ENCODE measurements around the gene IFT27. TPM values are rescaled to one million over a fixed set of nuclear protein-coding genes. Genes with fewer than 3 reads are reported as not detected.
A peak's percentile ranks its signal among the peaks of the same experiment; 100 is the strongest.

Gene IFT27
- total RNA-seq, 4 donors from 2014 or later = 19.7 to 27.7 (median 22.8) TPM

DNA sequence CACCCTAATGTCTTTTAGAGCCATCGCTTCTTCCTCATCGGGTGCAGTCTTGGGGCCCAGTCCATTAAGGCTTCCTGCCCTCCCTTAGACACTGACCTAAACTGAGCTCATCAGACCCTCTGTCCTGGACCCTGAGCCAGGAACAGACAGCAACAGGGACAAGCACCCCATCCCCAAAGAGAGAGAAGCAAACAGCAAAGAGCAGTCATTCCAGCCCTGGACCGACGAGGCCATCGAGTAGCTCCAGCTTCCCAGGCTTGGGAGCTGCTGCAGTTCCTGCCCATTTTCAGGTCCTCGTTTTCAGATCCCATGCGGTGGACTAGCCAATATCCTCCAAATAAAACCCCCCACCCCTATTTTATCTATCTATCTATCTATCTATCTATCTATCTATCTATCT lies 46.6 kb downstream of the IFT27 start:
- TF ChIP-seq, protein P1, sequence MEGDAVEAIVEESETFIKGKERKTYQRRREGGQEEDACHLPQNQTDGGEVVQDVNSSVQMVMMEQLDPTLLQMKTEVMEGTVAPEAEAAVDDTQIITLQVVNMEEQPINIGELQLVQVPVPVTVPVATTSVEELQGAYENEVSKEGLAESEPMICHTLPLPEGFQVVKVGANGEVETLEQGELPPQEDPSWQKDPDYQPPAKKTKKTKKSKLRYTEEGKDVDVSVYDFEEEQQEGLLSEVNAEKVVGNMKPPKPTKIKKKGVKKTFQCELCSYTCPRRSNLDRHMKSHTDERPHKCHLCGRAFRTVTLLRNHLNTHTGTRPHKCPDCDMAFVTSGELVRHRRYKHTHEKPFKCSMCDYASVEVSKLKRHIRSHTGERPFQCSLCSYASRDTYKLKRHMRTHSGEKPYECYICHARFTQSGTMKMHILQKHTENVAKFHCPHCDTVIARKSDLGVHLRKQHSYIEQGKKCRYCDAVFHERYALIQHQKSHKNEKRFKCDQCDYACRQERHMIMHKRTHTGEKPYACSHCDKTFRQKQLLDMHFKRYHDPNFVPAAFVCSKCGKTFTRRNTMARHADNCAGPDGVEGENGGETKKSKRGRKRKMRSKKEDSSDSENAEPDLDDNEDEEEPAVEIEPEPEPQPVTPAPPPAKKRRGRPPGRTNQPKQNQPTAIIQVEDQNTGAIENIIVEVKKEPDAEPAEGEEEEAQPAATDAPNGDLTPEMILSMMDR (IDR thresholded peaks at IDR 0.05) = no peak
- TF ChIP-seq POLR2A (IDR thresholded peaks at IDR 0.05) = no peak
- H3K4me1 ChIP-seq = no peaks in the 10 kb centered on the region
- H3K4me3 ChIP-seq = no peak overlapping the region
- H3K36me3 ChIP-seq = no peaks in the 10 kb centered on the region
- peak in 2 of 3 donors; percentile 8 to 26 for DNase-seq
- no peaks in the 10 kb centered on the region for H3K9me3 ChIP-seq
- H3K27ac ChIP-seq = no peak overlapping the region
- H3K27me3 ChIP-seq = no peaks in the 10 kb centered on the region

DNA sequence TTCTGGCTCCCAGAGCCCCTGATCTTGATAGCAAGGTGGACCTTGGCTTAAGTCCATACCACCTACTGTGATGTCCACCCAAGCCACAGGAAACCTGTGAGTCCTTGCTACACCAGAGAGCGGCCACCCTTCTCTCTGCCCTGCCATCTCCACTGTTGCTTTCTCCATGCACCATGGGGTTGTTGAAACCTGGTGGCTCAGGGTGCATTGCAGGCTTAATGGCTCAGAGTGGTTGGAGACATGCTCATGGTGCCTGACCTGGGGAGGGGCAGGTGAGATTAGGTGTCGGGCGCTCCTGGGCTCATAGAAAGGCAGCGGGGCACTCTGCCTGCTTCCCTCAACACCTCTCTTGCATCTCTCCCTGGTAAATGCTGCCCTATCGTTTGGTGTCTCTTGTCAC lies 47.4 kb downstream of the IFT27 start:
- no peaks in the 10 kb centered on the region for H3K9me3 ChIP-seq
- peak in 1 of 3 donors; percentile 37 for DNase-seq
- no peaks in the 10 kb centered on the region for H3K27me3 ChIP-seq
- TF ChIP-seq POLR2A (IDR thresholded peaks at IDR 0.05) = no peak
- TF ChIP-seq, protein P1 (IDR thresholded peaks at IDR 0.05) = no peak
- H3K4me1 ChIP-seq = no peaks in the 10 kb centered on the region
- no peaks in the 10 kb centered on the region for H3K36me3 ChIP-seq
- no peak overlapping the region for H3K27ac ChIP-seq
- H3K4me3 ChIP-seq = no peak overlapping the region

DNA sequence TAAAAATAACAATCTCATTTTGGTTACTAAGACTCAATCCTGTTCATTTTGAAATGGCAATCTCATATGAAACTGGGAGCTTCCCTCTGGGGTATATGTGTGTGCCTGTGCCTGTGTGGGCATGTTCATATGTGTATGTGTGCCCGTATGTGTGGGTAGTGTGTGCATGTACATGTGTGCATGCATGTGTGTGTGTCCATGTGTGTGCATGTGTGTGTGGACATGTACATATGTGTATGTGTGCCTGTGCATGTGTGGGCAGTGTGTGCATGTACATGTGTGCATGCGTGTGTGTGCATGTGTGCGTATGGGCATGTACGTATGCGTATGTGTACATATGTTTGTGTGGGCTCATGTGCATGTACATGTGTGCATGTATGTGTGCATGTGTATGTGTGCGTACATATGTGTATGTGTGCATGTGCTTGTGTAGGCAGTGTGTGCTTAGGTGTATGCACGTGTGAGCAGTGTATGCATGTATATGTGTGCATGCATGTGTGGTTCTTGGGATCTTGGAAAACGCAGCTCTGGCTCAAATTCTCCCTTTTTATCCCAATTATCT lies 47.9 kb downstream of the IFT27 start:
- DNase-seq = peak in 1 of 3 donors; percentile 9
- Histone ChIP-seq H3K27ac (no peak overlapping the region), H3K27me3 (no peaks in the 10 kb centered on the region), H3K9me3 (no peaks in the 10 kb centered on the region), H3K36me3 (no peaks in the 10 kb centered on the region), H3K4me3 (no peak overlapping the region), H3K4me1 (no peaks in the 10 kb centered on the region)
- TF ChIP-seq, protein P1 (IDR thresholded peaks at IDR 0.05) = no peak
- TF ChIP-seq POLR2A (IDR thresholded peaks at IDR 0.05) = no peak

DNA sequence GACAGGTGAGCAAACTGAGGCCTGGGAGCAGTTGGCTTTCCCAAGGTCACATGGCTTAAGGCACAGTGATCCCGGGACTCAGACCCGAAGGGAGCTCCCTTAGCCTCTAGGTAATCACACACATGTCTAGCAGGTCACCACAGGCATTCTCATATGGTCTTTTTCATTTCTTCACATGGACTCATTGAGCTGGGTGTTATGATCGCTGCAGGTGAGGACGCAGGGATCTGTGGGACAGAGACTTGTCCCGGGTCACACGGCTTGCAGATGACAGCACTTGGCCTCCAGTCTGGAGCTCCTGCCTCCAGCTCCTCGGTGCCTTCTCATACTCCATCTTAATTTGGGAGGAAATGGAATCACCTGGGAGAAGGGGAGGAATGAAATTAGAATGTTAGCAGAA lies 48.8 kb downstream of the IFT27 start:
- Histone ChIP-seq H3K27ac (no peak overlapping the region), H3K4me1 (no peaks in the 10 kb centered on the region), H3K27me3 (no peaks in the 10 kb centered on the region), H3K36me3 (no peaks in the 10 kb centered on the region), H3K4me3 (no peak overlapping the region), H3K9me3 (no peaks in the 10 kb centered on the region)
- peak in 1 of 3 donors; percentile 8 for DNase-seq
- no peak for TF ChIP-seq POLR2A (IDR thresholded peaks at IDR 0.05)
- TF ChIP-seq, protein P1 (IDR thresholded peaks at IDR 0.05) = no peak

DNA sequence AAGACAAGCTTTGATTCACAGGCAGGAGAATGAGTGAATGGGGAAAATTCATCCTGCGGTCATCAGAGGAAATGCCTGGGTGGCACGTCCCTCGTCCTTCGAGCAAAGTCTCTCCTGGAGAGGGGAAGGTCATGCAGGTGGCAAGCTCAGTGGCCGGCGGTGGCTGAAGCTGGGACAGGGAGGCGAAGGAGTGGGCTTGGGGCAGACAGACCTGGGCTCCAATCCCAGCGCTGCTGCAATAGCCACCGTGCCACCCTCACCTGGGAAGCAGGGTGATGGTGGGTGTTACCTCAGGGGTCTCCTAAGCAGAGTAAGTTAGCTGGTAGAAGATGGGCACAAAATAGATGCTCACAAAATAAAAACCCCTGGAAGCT lies 49.9 kb downstream of the IFT27 start:
- Histone ChIP-seq H3K27me3 (no peaks in the 10 kb centered on the region), H3K9me3 (no peaks in the 10 kb centered on the region), H3K4me1 (no peaks in the 10 kb centered on the region), H3K27ac (no peak overlapping the region), H3K36me3 (no peaks in the 10 kb centered on the region), H3K4me3 (no peak overlapping the region)
- TF ChIP-seq, protein P1 (IDR thresholded peaks at IDR 0.05) = no peak
- TF ChIP-seq POLR2A (IDR thresholded peaks at IDR 0.05) = no peak
- DNase-seq = peak in 1 of 3 donors; percentile 22
